SH-SY5Y (cell line): ENCODE data around the gene BTNL9.

Experiments
- GATA2 ChIP-seq: IDR thresholded peaks from 2 replicates; pipeline ENCODE4 v1.6.1; 2011; ENCODE audit warnings: mild to moderate bottlenecking, low read depth, low read length
- GATA3 ChIP-seq: IDR thresholded peaks from 2 replicates; pipeline ENCODE4 v1.6.1; 2011; ENCODE audit warnings: low read depth, mild to moderate bottlenecking, low read length, moderate library complexity

- TF ChIP-seq GATA2 (no peak), GATA3 (no peak)
These were observed 595 bp upstream of the BTNL9 start for GRCh38 chr5:181039471-181039870.
